ENCODE measurements around the gene C4orf50.

The C4orf50 gene

DNA sequence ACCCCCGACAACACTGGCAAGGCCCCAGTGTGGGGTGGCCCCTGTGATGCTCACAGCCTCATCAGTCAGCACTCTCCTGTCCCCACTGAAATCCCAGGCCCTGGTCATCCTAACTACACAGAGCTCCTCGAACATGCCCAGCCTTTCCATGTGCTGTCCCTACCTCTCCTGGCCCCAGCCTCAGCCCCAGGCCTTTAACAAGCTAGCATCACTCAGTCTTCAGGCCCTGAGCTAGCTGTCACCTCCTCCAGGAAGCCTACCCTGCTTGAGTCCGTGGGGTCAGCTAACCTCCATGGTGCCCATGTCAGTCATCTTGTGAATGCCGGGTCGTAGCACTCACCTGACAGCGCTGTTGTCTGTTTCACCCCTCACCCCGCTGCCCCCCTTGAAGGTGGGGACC is 25.6 kb upstream of the C4orf50 start:
- DNase-seq (ENCODE audit: low read depth) = no peak

- DNase-seq (ENCODE audit: low read depth) = no peak
Observed at GRCh38 chr4:6043188-6043587, 25.0 kb upstream of the C4orf50 start.

DNA sequence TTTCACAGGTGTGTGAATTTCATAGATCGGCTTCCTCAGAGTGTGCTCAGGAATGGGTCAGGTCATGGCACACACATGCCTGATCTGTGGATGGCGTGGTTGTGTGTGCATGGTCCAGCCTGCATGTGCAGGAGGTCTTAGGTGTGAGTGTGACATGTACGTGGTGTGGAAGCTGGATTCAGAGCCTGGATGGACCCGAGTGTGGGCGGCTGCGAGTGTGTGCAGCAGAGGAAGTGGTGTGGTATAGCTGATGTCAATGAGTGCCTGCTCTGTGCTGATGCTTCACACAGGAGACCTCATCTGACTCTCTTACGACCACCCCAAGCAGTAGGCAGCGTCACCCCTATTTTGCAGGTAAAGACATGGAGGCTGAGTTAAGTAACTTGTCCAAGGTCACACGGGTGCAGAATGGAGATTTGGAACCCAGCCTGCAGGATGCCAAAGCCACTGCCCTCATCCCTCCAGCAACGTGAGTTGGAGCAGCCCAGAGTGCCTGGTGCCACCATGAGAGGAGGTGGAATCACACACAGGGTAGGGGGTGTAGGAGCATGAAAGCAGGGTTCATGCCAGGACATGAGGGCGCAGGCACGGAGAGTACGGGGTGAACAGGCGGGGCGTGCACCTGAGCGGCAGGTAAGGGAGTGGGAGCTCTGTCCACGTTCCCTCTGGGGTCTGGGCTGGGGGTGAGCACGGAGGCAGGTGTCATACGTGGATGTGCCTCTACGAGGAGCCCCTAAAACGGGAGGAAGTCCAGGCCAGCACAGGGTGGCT is 24.2 kb upstream of the C4orf50 start:
- no peak for DNase-seq (ENCODE audit: low read depth)

DNA sequence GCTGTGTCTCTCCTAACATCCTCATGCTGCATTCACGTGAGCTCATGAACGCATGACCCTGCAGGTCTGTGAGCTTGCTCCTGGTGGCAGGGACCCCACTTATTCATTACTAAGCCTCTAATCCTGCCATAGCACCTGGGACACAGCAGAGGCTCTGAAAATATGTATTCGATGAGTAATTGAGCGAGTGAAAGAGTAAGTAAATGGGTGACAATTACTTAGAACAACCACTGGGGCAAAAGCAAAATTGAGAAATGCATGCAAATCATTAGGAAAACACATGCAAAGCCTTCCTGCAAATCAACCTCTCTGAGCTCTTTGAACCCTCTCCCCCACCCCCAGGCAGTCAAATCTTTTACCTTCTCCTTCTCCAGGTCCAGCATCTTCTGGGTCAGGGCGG is 23.6 kb upstream of the C4orf50 start:
- no peak for DNase-seq (ENCODE audit: low read depth)

DNA sequence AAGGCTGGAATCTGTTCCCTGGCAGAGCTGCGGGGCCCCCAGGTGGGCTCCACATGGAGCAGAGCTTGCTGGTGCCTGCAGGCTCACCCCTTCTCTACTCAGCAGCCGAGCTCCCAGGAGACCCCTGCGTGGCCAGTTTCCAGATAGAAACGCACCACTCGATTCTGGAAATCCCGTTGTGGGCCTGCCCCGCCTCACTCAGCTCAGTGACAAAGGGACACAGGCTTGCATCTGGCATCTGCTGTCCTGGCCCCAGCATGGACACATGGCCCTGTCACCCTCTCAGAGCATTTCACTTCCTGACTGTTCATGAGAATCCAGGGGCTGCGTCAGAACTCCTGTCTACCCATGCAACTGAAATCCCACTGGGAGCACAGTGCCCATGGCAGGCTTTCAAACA is 20.5 kb upstream of the C4orf50 start:
- DNase-seq (ENCODE audit: low read depth) = no peak

- DNase-seq (ENCODE audit: low read depth) = no peak
Observed at GRCh38 chr4:6035786-6036185, 17.6 kb upstream of the C4orf50 start.

GRCh38 chr4:6033381-6033780 is 15.2 kb upstream of the C4orf50 start:
- no peak for DNase-seq (ENCODE audit: low read depth)

DNA sequence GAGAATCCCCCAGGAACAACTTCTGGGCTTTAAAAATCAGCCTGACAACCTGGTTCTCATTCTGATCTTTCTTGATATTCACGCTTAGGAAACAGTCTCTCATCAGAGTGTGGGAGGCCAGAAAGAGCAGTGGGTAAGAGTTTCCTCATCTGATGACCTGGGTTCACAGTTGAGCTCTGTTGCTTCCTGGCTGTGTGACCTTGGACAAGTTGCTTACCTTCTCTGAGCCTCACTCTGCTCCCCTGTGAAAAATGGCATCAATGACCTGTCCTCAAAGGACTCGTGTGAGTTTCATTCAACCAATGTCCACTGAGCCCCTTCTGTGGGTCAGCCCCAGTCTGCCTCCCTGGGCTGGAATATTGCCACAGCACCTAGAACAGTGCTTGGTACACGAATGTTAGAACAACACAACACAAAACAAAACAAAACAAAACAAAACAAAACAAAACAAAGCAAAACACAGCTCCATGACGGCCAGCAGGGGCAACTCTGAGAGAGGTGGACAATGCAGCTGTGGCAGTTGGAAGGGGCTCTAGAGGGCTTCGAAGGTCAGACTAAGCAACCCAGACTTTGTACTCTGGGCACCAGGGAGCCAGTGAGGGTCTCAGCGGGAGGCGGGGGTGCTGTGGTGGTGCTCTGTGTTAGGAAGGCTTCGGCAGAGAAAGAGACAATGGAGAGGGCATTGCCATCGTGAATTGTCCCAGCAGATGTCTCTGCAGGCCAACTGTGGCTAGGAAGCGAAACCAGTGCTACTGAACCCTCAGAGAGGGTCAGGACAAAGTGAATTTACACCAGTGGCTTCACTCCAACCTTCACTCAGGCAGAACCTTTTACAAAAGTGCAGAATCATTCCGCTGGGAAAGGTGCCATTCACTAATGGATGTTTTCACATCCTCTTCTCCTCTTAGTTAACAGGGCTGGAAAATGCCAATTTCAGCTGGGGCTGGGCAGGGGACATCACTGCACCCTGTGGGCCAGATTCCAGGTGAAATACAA is 14.3 kb upstream of the C4orf50 start:
- DNase-seq (ENCODE audit: low read depth) = no peak

GRCh38 chr4:6031846-6032245 is 13.6 kb upstream of the C4orf50 start:
- no peak for DNase-seq (ENCODE audit: low read depth)

DNA sequence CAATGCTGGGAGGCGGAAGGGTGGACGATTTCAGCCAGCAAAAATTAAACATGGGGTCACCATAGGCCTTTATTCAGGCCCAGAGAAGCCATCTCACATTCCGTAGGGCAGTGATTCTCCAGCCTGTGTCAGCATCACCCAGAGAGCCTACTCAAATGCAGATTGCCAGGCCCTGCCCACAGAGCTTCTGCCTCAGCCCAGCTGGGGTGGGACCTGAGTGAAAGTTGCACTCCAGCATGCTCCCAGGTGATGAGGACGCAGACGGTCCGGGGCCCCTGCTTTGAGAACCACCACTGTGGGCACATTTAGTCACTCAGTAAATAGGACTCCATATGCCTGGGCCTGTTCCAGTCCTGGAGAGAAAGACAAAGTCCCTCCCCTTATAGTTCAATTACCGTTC is 12.4 kb upstream of the C4orf50 start:
- DNase-seq (ENCODE audit: low read depth) = no peak

DNA sequence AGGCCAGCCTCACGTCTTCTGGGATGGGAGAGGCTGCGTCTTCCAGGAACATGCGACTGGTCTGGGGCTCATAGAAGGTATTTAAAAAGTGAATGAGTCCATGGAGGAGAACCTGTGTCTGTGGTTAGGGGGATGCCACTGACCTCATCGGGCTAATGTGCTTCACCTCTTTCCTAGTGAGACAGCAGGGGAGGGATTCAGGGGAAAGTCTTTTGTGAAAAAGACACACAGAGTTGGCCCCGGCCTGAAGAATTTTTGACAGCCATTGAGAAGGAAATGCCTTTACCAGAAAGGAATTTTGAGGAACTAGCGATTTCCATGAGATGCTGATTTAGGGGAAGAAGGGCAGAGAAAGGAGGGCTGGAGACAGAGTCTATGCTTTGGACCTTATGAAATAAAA is 11.0 kb upstream of the C4orf50 start:
- DNase-seq (ENCODE audit: low read depth) = no peak

DNA sequence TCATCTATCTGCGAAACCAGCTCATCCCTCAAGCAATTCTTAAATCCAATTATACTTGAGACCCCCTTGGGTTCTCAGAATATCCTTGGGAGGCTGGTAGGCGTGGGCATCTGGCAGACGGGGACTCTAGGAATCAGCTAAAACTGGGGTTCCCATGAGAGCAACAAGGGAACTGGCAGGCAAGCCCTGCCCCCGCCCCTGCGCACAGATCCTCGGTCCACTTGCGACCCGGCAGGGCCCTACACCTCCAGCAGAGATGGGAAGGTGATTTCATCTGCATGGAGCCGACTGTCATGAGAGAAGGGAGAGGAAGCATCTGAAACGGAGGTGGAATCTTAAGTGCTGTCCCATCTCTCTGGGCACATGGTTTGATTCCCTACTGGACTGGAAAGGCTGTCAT is 9.9 kb upstream of the C4orf50 start:
- no peak for DNase-seq (ENCODE audit: low read depth)

GRCh38 chr4:6027392-6027791 is 9.2 kb upstream of the C4orf50 start:
- DNase-seq (ENCODE audit: low read depth) = no peak

DNA sequence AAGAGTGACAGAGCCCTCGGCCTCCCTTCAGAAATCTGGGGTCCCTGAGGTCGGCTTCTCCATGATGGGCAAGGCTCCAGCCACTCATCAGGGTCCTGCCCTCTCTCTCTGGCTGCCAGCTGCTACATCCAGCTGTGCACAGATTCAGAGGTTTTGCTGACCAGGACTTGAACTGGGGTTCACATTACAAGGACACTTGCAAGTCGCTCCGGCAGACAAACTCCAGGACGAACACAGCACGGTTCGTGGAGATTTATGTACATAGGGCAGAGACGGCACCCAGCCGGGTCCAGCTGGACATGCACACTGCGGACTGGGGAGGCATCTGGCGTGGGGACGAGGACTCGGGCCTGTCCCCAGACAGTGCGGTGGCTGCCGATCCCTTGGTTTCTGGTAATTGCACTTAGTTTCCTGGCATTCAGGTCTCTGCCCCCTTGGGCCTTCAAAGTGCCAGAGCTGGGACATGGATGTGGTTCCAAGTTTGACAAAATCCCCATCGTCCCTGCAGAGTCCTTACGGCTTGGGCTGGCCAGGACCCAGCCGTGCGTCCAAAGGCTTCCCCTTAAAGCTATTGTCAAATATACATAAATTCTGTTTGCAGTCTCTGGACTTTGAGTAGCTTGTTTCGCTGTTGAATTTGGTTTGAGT is 6.2 kb upstream of the C4orf50 start:
- no peak for DNase-seq (ENCODE audit: low read depth)

- no peak for DNase-seq (ENCODE audit: low read depth)
Observed at GRCh38 chr4:6023731-6024130, 5.5 kb upstream of the C4orf50 start.

- DNase-seq (ENCODE audit: low read depth) = no peak
Observed at GRCh38 chr4:6022607-6023288, 4.5 kb upstream of the C4orf50 start.

GRCh38 chr4:6021831-6022606 is 3.8 kb upstream of the C4orf50 start:
- no peak for DNase-seq (ENCODE audit: low read depth)

DNA sequence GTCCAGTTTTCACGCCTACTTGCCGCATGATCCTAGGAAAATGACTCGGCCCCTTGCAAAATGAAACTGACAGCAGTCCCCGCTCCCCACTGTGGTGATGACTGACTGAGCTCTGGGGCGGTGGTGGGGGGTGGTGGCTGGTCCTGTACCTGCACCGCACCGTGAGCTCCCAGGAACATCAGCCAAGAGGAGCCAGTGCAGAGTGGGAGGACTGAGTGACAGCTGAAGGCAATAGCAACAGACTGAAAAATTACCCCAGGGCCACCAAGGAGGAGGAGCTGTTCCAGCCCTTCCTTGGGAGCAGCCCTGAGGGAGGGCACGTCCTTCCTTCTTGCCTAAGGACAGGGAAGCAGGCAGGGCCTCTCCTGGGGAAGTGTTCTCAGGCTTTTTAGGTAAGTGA is 2.4 kb upstream of the C4orf50 start:
- DNase-seq (ENCODE audit: low read depth) = no peak

DNA sequence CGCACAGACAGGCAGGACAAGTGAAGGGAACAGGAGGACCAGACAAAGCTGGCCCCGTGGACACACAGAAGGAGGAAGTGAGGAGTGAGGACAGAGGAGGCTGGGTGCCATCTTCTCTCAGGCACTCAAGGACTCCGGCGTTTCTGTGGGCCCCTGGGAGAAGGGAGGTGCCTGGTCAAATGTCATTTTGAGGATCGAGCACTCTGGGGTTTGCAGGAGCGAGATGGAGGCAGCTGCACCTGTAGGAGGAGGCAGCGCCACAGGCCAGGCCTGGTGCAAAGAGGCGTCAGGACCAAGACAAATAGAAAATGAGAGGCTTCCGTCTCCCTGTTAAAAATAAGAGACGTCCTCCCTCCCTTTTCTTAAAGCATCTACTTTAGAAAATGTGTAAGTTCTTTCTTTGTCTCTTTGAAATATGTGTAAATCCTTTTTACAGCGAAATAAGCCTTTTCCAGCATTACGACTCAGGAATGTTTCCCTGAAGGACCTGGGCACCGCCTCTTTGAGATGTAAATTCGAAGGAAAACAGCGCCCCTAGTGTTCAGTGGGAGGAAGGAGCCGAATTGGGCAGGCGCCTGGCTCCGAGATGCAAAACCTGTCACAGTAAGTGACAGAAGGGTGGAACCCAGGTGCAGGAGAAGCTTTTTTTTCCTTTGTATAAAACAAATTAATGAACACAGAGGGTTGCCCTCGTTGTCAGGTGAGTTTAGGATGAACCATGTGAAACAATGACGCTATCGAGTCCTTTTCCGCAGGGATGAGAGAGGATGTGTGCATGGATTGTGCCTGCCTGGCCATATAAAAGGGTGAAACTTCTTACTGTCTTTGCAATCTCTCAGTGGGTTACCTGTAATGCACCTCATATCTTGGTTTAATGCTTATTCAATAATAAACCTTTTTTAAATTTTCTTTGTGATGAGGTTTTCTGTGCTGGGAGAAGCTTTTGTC is 1.4 kb upstream of the C4orf50 start:
- peak; percentile 12 for DNase-seq (ENCODE audit: low read depth)

GRCh38 chr4:6017800-6018199 is 431 bp downstream of the C4orf50 start:
- no peak for DNase-seq (ENCODE audit: low read depth)
